Ovary (tissue), 9 donors: Measurements from ENCODE around the gene PLA2G4F. TPM values are rescaled to one million over a fixed set of nuclear protein-coding genes. Genes with fewer than 3 reads are reported as not detected.

ENCODE experiments used
- DNase-seq, 5 donors: peaks; one replicate each; pipeline ENCODE4 v3.0.0-alpha.2; 2019 to 2020
- H3K27ac ChIP-seq, 2 donors: fragments of 200-600 bp; one replicate each; pipeline versions ENCODE4 v1.5.1 to v1.8.0; 2019 to 2022
- H3K27me3 ChIP-seq: fragments of 200-600 bp; one replicate; pipeline ENCODE4 v1.8.0; 2022
- H3K36me3 ChIP-seq: fragments of 200-600 bp; sonication (generic); one replicate; pipeline ENCODE4 v1.5.1; 2019
- H3K4me1 ChIP-seq: one replicate; pipeline ENCODE4 v1.8.1; 2013; ENCODE audit warnings: mild to moderate bottlenecking, moderate library complexity; ENCODE audit not compliant: insufficient read depth
- H3K4me3 ChIP-seq: fragments of 200-600 bp; sonication (generic); one replicate; pipeline ENCODE4 v1.5.1; 2017
- H3K9me3 ChIP-seq, 2 donors: fragments of 200-600 bp in 1 of 2; sonication (generic) in 1 of 2; one replicate each; pipeline versions ENCODE4 v1.5.1 to v1.8.1; 2013 to 2019; ENCODE audit warnings: mild to moderate bottlenecking in 1 of 2, moderate library complexity in 1 of 2
- EP300 ChIP-seq: sonication (generic); formaldehyde crosslinking; IDR thresholded peaks from one replicate; pipeline ENCODE4 v1.6.1; 2017; ENCODE audit warnings: antibody characterized with exemption
- POLR2A ChIP-seq: fragments of 450-650 bp; IDR thresholded peaks from one replicate; pipeline ENCODE4 v1.6.1; 2017; ENCODE audit warnings: antibody characterized with exemption, mild to moderate bottlenecking, moderate library complexity
- WGBS, 3 donors: extraction: QIAGEN DNeasy Blood & Tissue Kit in 1 of 3; methylation state at CpG; one replicate each; pipeline versions ENCODE4 v1.1.5 to v1.1.7; 2013 to 2017; 5-methylcytosine and 5-hydroxymethylcytosine counted together
- intact Hi-C, 4 donors: fragments of 100-400 bp; cut with DNase I; formaldehyde crosslinking; loops; one replicate each; pipeline versions ENCODE4 v1.11.0 to v1.15.1; 2022 to 2023
- polyA plus RNA-seq, 2 donors: library from polyadenylated mRNA; stranded (reverse); fragments of 200-250 nt in 1 of 2; fragments of 350-450 nt in 1 of 2; fragmentation: Illumina TruSeq in 1 of 2; extraction: RNeasy Lipid Tissue Mini Kit (QIAGEN cat#74804) in 1 of 2; gene quantifications; one replicate each; pipeline ENCODE4 v1.2.3, GENCODE V29; 2013 to 2014
- total RNA-seq, 7 donors: library from RNA; depleted of rRNA in 2 of 7; stranded (reverse); fragments of >200 nt in 2 of 7; fragmentation: NEBNext Ultra II Directional in 3 of 7; extraction: Animal tissue kit (Norgen Biotek cat#: 25700) in 3 of 7; gene quantifications; one replicate each; pipeline versions ENCODE4 v1.1.0 to v1.2.4, GENCODE V29; 2016 to 2023
- TF ChIP-seq, protein P1 (sequence below), 3 donors: fragments of 450-650 bp in 2 of 3; fragments of 200-600 bp in 1 of 3; IDR thresholded peaks; one replicate each; pipeline versions ENCODE4 v1.5.1 to v1.8.0; 2016 to 2022; ENCODE audit warnings: antibody characterized with exemption in 3 of 3, mild to moderate bottlenecking in 1 of 3
- donor health status: DM: no; HTN: no; CAD: no; lungs with moderate emphysema.
- donor health status: DM: no; HTN: no; CAD: no.
- donor health status: Bipolar disorder and iron deficiency.
- donor health status: DM: yes; HTN: yes; CAD: no.
- donor health status: DM: no; HTN: no; CAD: no.
- donor health status: DM: yes; HTN: yes; CAD: no.

Gene PLA2G4F
- total and polyA plus RNA-seq, 9 donors = 0.07 to 0.23 (median 0.17) TPM; not detected in 5

DNA sequence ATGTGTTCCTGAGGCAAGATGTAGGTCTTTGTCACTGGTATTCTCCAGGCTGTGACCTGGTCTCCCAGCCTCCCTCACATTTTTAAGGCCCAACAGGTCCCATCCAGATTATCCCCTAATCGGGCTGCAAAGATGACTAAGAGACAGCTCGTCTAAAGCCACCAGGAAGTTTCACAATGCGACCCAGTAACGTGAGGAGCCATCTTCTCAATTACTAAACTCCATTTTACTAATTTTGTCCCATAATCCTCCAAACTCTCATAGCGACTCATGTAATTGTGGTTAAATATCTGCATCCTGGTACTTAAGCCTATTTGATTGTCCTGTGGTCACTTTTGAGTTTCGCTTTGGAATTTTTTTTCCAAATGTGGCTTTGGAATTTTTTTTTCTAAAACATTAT lies 8.7 kb upstream of the PLA2G4F start:
- no peak overlapping the region for H3K27ac ChIP-seq
- WGBS, 3 donors = 93 to 95% (median 94%) methylated on average over 6 of the region's 6 CpGs
- no peaks in the 10 kb centered on the region for H3K27me3 ChIP-seq
- intact Hi-C loops = no loop called here
- no peak for DNase-seq
- no peaks in the 10 kb centered on the region for H3K4me1 ChIP-seq
- no peaks in the 10 kb centered on the region for H3K36me3 ChIP-seq
- H3K4me3 ChIP-seq = no peak overlapping the region
- TF ChIP-seq, protein P1, sequence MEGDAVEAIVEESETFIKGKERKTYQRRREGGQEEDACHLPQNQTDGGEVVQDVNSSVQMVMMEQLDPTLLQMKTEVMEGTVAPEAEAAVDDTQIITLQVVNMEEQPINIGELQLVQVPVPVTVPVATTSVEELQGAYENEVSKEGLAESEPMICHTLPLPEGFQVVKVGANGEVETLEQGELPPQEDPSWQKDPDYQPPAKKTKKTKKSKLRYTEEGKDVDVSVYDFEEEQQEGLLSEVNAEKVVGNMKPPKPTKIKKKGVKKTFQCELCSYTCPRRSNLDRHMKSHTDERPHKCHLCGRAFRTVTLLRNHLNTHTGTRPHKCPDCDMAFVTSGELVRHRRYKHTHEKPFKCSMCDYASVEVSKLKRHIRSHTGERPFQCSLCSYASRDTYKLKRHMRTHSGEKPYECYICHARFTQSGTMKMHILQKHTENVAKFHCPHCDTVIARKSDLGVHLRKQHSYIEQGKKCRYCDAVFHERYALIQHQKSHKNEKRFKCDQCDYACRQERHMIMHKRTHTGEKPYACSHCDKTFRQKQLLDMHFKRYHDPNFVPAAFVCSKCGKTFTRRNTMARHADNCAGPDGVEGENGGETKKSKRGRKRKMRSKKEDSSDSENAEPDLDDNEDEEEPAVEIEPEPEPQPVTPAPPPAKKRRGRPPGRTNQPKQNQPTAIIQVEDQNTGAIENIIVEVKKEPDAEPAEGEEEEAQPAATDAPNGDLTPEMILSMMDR (IDR thresholded peaks at IDR 0.05) = no peak
- TF ChIP-seq EP300 (no peak), POLR2A (no peak)
- H3K9me3 ChIP-seq = no peaks in the 10 kb centered on the region

DNA sequence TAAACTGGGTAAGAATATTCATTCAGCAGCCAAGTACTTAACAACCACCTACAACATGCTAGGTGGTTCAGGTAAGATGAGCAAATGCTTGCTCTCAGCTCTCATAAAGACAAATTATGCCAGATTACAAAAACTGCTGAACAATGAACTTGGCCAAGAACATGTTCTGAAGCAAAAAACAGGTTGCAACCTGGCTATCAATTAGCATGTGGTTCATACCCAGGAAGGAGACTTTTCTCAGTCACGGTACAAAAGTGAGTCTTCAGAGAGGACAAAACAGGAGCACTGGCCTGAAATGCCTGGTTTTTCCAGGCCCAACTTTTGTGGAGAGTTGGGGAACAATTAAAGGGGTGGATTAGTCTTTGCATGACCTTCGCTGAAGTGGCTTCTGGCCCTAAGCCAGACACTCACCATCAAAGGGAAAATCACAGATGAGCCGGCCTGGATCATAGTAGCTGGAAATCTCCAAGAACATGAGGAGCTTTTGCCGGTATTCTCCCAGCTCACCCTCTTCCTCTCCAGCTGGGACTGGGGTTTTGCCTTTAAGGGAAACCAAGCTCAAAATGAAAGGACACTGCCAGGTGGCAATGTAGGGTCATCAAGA lies 7.6 kb upstream of the PLA2G4F start:
- H3K4me1 ChIP-seq = no peaks in the 10 kb centered on the region
- WGBS, 3 donors = 43 to 51% (median 49%) methylated on average over 4 of the region's 4 CpGs
- no peak overlapping the region for H3K4me3 ChIP-seq
- intact Hi-C loops = no loop called here
- DNase-seq = no peak
- H3K27me3 ChIP-seq = no peaks in the 10 kb centered on the region
- no peak overlapping the region for H3K27ac ChIP-seq
- no peak for TF ChIP-seq POLR2A
- TF ChIP-seq, protein P1 (IDR thresholded peaks at IDR 0.05) = no peak
- no peaks in the 10 kb centered on the region for H3K9me3 ChIP-seq
- H3K36me3 ChIP-seq = no peaks in the 10 kb centered on the region

DNA sequence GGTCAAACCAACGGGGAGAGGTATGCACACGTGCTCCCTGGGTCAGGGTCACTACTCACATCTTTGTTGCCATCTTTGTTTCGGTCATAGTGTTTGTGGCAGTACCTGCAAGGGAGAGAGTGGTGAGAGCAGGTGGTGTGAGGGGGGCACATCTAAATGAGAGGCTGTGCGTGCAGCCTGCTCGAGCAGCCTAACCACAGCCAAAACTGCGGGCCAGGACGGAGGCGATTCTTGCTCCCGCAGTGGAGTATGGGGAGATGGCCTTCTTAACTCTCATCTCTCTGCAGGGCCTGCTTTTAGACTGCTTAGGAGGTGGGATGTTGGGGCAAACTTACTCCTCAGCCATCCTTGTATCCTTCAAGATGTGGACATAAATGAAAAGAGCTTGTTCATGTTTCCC lies 6.9 kb upstream of the PLA2G4F start:
- 89 to 93% (median 92%) methylated on average over 9 of the region's 9 CpGs for WGBS, 3 donors
- Histone ChIP-seq H3K27ac (no peak overlapping the region), H3K4me3 (no peak overlapping the region), H3K4me1 (no peaks in the 10 kb centered on the region), H3K9me3 (no peaks in the 10 kb centered on the region), H3K27me3 (no peaks in the 10 kb centered on the region), H3K36me3 (no peaks in the 10 kb centered on the region)
- TF ChIP-seq, protein P1 (IDR thresholded peaks at IDR 0.05) = no peak
- TF ChIP-seq EP300 (no peak), POLR2A (no peak)
- no peak for DNase-seq
- intact Hi-C loops = no loop called here

DNA sequence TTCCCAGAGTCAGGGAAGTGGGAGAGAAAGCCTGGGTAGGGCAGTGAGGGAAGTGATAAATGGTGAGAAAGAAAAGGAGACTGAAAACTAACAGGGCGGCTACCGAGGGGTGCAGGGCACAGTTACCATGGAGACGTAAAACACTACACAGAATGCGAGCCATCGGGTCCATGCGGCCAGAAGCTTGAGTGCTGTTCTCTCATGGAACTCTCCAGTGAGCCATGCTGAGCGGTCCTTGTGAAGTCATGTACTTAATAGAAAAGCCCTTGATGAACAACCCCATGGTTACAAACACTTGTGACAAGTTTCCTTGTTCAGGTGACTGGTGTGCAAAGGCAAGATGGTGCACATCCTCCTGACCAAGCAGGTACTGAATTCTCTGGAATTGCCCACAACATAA lies 3.7 kb upstream of the PLA2G4F start:
- H3K9me3 ChIP-seq = no peaks in the 10 kb centered on the region
- peak in 1 of 5 donors; percentile 10 for DNase-seq
- H3K27ac ChIP-seq = no peak overlapping the region
- H3K4me1 ChIP-seq = no peaks in the 10 kb centered on the region
- no peaks in the 10 kb centered on the region for H3K36me3 ChIP-seq
- H3K27me3 ChIP-seq = no peaks in the 10 kb centered on the region
- TF ChIP-seq POLR2A (no peak), EP300 (no peak)
- TF ChIP-seq, protein P1 (IDR thresholded peaks at IDR 0.05) = no peak
- 78 to 85% (median 79%) methylated on average over 7 of the region's 7 CpGs for WGBS, 3 donors
- no peak overlapping the region for H3K4me3 ChIP-seq
- intact Hi-C loops = no loop called here
